ENCODE measurements around the gene METTL14. TPM values are rescaled to one million over a fixed set of nuclear protein-coding genes. Genes with fewer than 3 reads are reported as not detected.

The METTL14 gene
- total and polyA plus RNA-seq, 8 donors: 1.8 to 71.4 (median 10.4) TPM

GRCh38 chr4:118757761-118758251 lies 72.6 kb downstream of the METTL14 start:
- WGBS, 5 donors: 54 to 77% (median 61%) methylated on average over 2 of the region's 2 CpGs
- peak overlapping the region in 4 of 5 donors; percentile 43 to 83 (median 69) for H3K27ac ChIP-seq

GRCh38 chr4:118758293-118758692 lies 73.1 kb downstream of the METTL14 start:
- peaks cover 12 to 96% (median 66%) of the 10 kb centered on the region in 4 donors for H3K4me1 ChIP-seq
- no peak for TF ChIP-seq EP300 (IDR thresholded peaks at IDR 0.05)
- peak in 1 of 3 donors; percentile 12 for TF ChIP-seq POLR2AphosphoS5 (IDR thresholded peaks at IDR 0.05)
- no peak for TF ChIP-seq POLR2A (IDR thresholded peaks at IDR 0.05)
- no peak for TF ChIP-seq CTCF (IDR thresholded peaks at IDR 0.05)
- intact Hi-C loops (cut with DNase I; ENCODE audit: low total_unique reads): no loop called here
- H3K27ac ChIP-seq: peak overlapping the region in 4 of 5 donors; percentile 43 to 83 (median 69)
- H3K9me3 ChIP-seq: no peaks in the 10 kb centered on the region
- 51 to 65% (median 54%) methylated on average over 5 of the region's 5 CpGs for WGBS, 5 donors
- peaks cover 0 to 44% (median 15%) of the 10 kb centered on the region in 4 donors for H3K36me3 ChIP-seq
- no peaks in the 10 kb centered on the region for H3K27me3 ChIP-seq
- DNase-seq: peak in 1 of 2 donors; percentile 76
- H3K4me3 ChIP-seq: no peak overlapping the region

More at GRCh38 chr4:118757761-118758251, 72.6 kb downstream of the METTL14 start:
- no peak for DNase-seq
- H3K9me3 ChIP-seq: no peaks in the 10 kb centered on the region
- TF ChIP-seq CTCF (IDR thresholded peaks at IDR 0.05) (no peak), POLR2AphosphoS5 (IDR thresholded peaks at IDR 0.05) (peak in 1 of 3 donors; percentile 42), POLR2A (IDR thresholded peaks at IDR 0.05) (no peak)
- H3K27me3 ChIP-seq: no peaks in the 10 kb centered on the region
- no peak overlapping the region for H3K4me3 ChIP-seq
- intact Hi-C loops (cut with DNase I; ENCODE audit: low total_unique reads): no loop called here
- H3K36me3 ChIP-seq: peaks cover 0 to 39% (median 14%) of the 10 kb centered on the region in 4 donors
- H3K4me1 ChIP-seq: peaks cover 12 to 94% (median 64%) of the 10 kb centered on the region in 4 donors

- TF ChIP-seq POLR2AphosphoS5 (IDR thresholded peaks at IDR 0.05): no peak
- no peak for TF ChIP-seq POLR2A (IDR thresholded peaks at IDR 0.05)
- no peak for TF ChIP-seq CTCF (IDR thresholded peaks at IDR 0.05)
- no peak for TF ChIP-seq EP300 (IDR thresholded peaks at IDR 0.05)
- 52 to 81% (median 67%) methylated on average over 2 of the region's 2 CpGs for WGBS, 5 donors
Observed at GRCh38 chr4:118759481-118759880, 74.3 kb downstream of the METTL14 start.

DNA sequence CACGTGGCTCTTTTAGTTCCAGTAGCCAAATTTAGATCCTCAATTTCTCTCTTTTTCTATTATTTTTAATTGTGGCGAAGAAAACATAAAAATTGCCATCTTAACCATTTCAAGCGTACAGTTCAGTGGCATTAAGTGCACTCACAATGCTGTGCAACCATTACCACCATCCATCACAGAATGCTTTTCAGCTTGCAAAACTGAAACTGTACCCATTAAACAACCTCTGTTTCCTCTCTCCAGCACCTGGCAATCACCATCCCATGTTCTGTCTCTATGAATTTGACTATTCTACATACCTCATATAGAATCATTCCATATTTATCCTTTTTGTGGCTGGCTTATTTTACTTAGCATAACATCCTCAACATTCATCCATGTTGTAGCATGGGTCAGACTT lies 74.9 kb downstream of the METTL14 start:
- Histone ChIP-seq H3K27me3 (no peaks in the 10 kb centered on the region), H3K4me3 (no peak overlapping the region), H3K36me3 (peaks cover 0 to 62% (median 28%) of the 10 kb centered on the region in 4 donors), H3K9me3 (no peaks in the 10 kb centered on the region), H3K27ac (peak overlapping the region in 4 of 5 donors; percentile 54 to 83 (median 69)), H3K4me1 (peaks cover under 1 to 94% (median 57%) of the 10 kb centered on the region in 4 donors)
- DNase-seq: no peak
- intact Hi-C loops (cut with DNase I; ENCODE audit: low total_unique reads): no loop called here
- WGBS, 5 donors: 89 to 95% (median 90%) methylated on average over 3 of the region's 3 CpGs
- no peak for TF ChIP-seq POLR2A (IDR thresholded peaks at IDR 0.05)
- TF ChIP-seq POLR2AphosphoS5 (IDR thresholded peaks at IDR 0.05): no peak
- no peak for TF ChIP-seq EP300 (IDR thresholded peaks at IDR 0.05)
- TF ChIP-seq CTCF (IDR thresholded peaks at IDR 0.05): no peak

More at GRCh38 chr4:118759481-118759880, 74.3 kb downstream of the METTL14 start:
- Histone ChIP-seq H3K27ac (peak overlapping the region in 4 of 5 donors; percentile 54 to 83 (median 69)), H3K9me3 (no peaks in the 10 kb centered on the region), H3K36me3 (peaks cover 0 to 56% (median 25%) of the 10 kb centered on the region in 4 donors), H3K4me1 (peaks cover 3 to 94% (median 60%) of the 10 kb centered on the region in 4 donors), H3K4me3 (no peak overlapping the region), H3K27me3 (no peaks in the 10 kb centered on the region)
- DNase-seq: no peak
- intact Hi-C loops (cut with DNase I; ENCODE audit: low total_unique reads): no loop called here

All from stomach (tissue), 9 donors.